K562 (cell line): ENCODE measurements around the gene TXNL4A. TPM values are rescaled to one million over a fixed set of nuclear protein-coding genes. Genes with fewer than 3 reads are reported as not detected.

Experiments
- polyA plus RNA-seq, 8 experiments: library from polyadenylated mRNA; depleted of rRNA in 4 of 8; stranded (reverse) in 5 of 8; unstranded in 3 of 8; fragments of >200 nt; fragmentation: Nextera tagmentation in 2 of 8; fragmentation: Illumina TruSeq in 1 of 8; extraction: Ambion mirVana in 2 of 8; extraction: Trizol in 1 of 8; gene quantifications; 2 replicates each; pipeline versions ENCODE4 v1.2.1 to v1.2.3, GENCODE V29; 2011 to 2014; ENCODE audit warnings: inconsistent platforms in 1 of 8, missing spikeins in 1 of 8
- total RNA-seq, 7 experiments: library from RNA; depleted of rRNA in 6 of 7; stranded (reverse); fragments of >200 nt in 6 of 7; fragmentation: Illumina TruSeq in 2 of 7; extraction: Trizol in 2 of 7; gene quantifications; 2 replicates each; pipeline versions ENCODE4 v1.2.1 to v1.2.3, GENCODE V29; 2011 to 2021; ENCODE audit warnings: low replicate concordance in 1 of 7

The TXNL4A gene
- total and polyA plus RNA-seq, 9 of the 15 experiments (the other 6 are each of a cell fraction or from before 2014, with no cell fraction given): 27.0 to 132 (median 87.5) TPM

Other genes starting within 250 kb of the TXNL4A start
- not detected in 2 replicates for gene KCNG2, start 190.6 kb downstream of the TXNL4A start, total RNA-seq (2014; rRNA removed)
- not detected in 2 replicates for gene KCNG2, start 190.6 kb downstream of the TXNL4A start, total RNA-seq (2014; rRNA removed; fragmentation: Illumina TruSeq; extraction: Trizol)
- not detected in 2 replicates for gene KCNG2, start 190.6 kb downstream of the TXNL4A start, total RNA-seq (2015; rRNA removed; fragmentation: Illumina TruSeq; extraction: Trizol)
- gene KCNG2, start 190.6 kb downstream of the TXNL4A start, total RNA-seq (2021): not detected in 2 replicates
- gene KCNG2, start 190.6 kb downstream of the TXNL4A start, polyA plus RNA-seq (2011; rRNA removed): not detected in 2 replicates
- gene KCNG2, start 190.6 kb downstream of the TXNL4A start, polyA plus RNA-seq (2014; fragmentation: Illumina TruSeq; extraction: Trizol): not detected in 2 replicates
- not detected for gene KCNG2, start 190.6 kb downstream of the TXNL4A start, polyA plus RNA-seq (2014; fragmentation: Nextera tagmentation; extraction: Ambion mirVana)
- gene KCNG2, start 190.6 kb downstream of the TXNL4A start, polyA plus RNA-seq (2014; rRNA removed): not detected in 2 replicates
- gene SLC66A2, start 36.9 kb downstream of the TXNL4A start, total RNA-seq (2014; rRNA removed): 12.9 and 17.2 TPM in 2 replicates
- 1.1 and 1.9 TPM in 2 replicates for gene SLC66A2, start 36.9 kb downstream of the TXNL4A start, total RNA-seq (2014; rRNA removed; fragmentation: Illumina TruSeq; extraction: Trizol)
- gene SLC66A2, start 36.9 kb downstream of the TXNL4A start, total RNA-seq (2015; rRNA removed; fragmentation: Illumina TruSeq; extraction: Trizol): 6.1 and 6.5 TPM in 2 replicates
- gene SLC66A2, start 36.9 kb downstream of the TXNL4A start, total RNA-seq (2021): 17.2 and 17.5 TPM in 2 replicates
- gene SLC66A2, start 36.9 kb downstream of the TXNL4A start, polyA plus RNA-seq (2011; rRNA removed): 5.3 and 5.6 TPM in 2 replicates
- 3.3 and 8.6 TPM in 2 replicates for gene SLC66A2, start 36.9 kb downstream of the TXNL4A start, polyA plus RNA-seq (2014; fragmentation: Illumina TruSeq; extraction: Trizol)
- gene SLC66A2, start 36.9 kb downstream of the TXNL4A start, polyA plus RNA-seq (2014; fragmentation: Nextera tagmentation; extraction: Ambion mirVana): under 1 TPM; 0.25 to 0.38 TPM
- 12.7 and 17.7 TPM in 2 replicates for gene SLC66A2, start 36.9 kb downstream of the TXNL4A start, polyA plus RNA-seq (2014; rRNA removed)
- gene HSBP1L1, start 23.9 kb downstream of the TXNL4A start, total RNA-seq (2014; rRNA removed): not detected in 2 replicates
- not detected in 2 replicates for gene HSBP1L1, start 23.9 kb downstream of the TXNL4A start, total RNA-seq (2014; rRNA removed; fragmentation: Illumina TruSeq; extraction: Trizol)
- gene HSBP1L1, start 23.9 kb downstream of the TXNL4A start, total RNA-seq (2015; rRNA removed; fragmentation: Illumina TruSeq; extraction: Trizol): not detected in 2 replicates
- gene HSBP1L1, start 23.9 kb downstream of the TXNL4A start, total RNA-seq (2021): not detected in 2 replicates
- gene HSBP1L1, start 23.9 kb downstream of the TXNL4A start, polyA plus RNA-seq (2011; rRNA removed): not detected in 2 replicates
- not detected in 2 replicates for gene HSBP1L1, start 23.9 kb downstream of the TXNL4A start, polyA plus RNA-seq (2014; fragmentation: Illumina TruSeq; extraction: Trizol)
- under 1 TPM; 0.24 to 0.36 TPM for gene HSBP1L1, start 23.9 kb downstream of the TXNL4A start, polyA plus RNA-seq (2014; fragmentation: Nextera tagmentation; extraction: Ambion mirVana)
- gene HSBP1L1, start 23.9 kb downstream of the TXNL4A start, polyA plus RNA-seq (2014; rRNA removed): not detected in 2 replicates
- gene RBFA, start 45.9 kb upstream of the TXNL4A start, total RNA-seq (2014; rRNA removed): 36.7 and 38.9 TPM in 2 replicates
- gene RBFA, start 45.9 kb upstream of the TXNL4A start, total RNA-seq (2014; rRNA removed; fragmentation: Illumina TruSeq; extraction: Trizol): 21.1 and 24.5 TPM in 2 replicates
- gene RBFA, start 45.9 kb upstream of the TXNL4A start, total RNA-seq (2015; rRNA removed; fragmentation: Illumina TruSeq; extraction: Trizol): 25.8 and 26.7 TPM in 2 replicates
- gene RBFA, start 45.9 kb upstream of the TXNL4A start, total RNA-seq (2021): 28.4 and 28.8 TPM in 2 replicates
- gene RBFA, start 45.9 kb upstream of the TXNL4A start, polyA plus RNA-seq (2011; rRNA removed): 24.7 and 28.7 TPM in 2 replicates
- 26.0 and 28.2 TPM in 2 replicates for gene RBFA, start 45.9 kb upstream of the TXNL4A start, polyA plus RNA-seq (2014; fragmentation: Illumina TruSeq; extraction: Trizol)
- 1 to 10 TPM; 3.4 to 4.8 TPM for gene RBFA, start 45.9 kb upstream of the TXNL4A start, polyA plus RNA-seq (2014; fragmentation: Nextera tagmentation; extraction: Ambion mirVana)
- gene RBFA, start 45.9 kb upstream of the TXNL4A start, polyA plus RNA-seq (2014; rRNA removed): 36.1 and 41.9 TPM in 2 replicates
- 14.8 and 16.0 TPM in 2 replicates for gene ADNP2, start 120.7 kb upstream of the TXNL4A start, total RNA-seq (2014; rRNA removed)
- gene ADNP2, start 120.7 kb upstream of the TXNL4A start, total RNA-seq (2014; rRNA removed; fragmentation: Illumina TruSeq; extraction: Trizol): 16.0 and 17.6 TPM in 2 replicates
- gene ADNP2, start 120.7 kb upstream of the TXNL4A start, total RNA-seq (2015; rRNA removed; fragmentation: Illumina TruSeq; extraction: Trizol): 17.3 and 17.7 TPM in 2 replicates
- gene ADNP2, start 120.7 kb upstream of the TXNL4A start, total RNA-seq (2021): 22.9 and 24.3 TPM in 2 replicates
- 11.8 and 18.6 TPM in 2 replicates for gene ADNP2, start 120.7 kb upstream of the TXNL4A start, polyA plus RNA-seq (2011; rRNA removed)
- gene ADNP2, start 120.7 kb upstream of the TXNL4A start, polyA plus RNA-seq (2014; fragmentation: Illumina TruSeq; extraction: Trizol): 17.8 and 19.7 TPM in 2 replicates
- 10 to 100 TPM in 1 of 2 experiments, 1 to 10 TPM in 1; 5.8 to 11.5 TPM for gene ADNP2, start 120.7 kb upstream of the TXNL4A start, polyA plus RNA-seq (2014; fragmentation: Nextera tagmentation; extraction: Ambion mirVana)
- 13.2 and 14.1 TPM in 2 replicates for gene ADNP2, start 120.7 kb upstream of the TXNL4A start, polyA plus RNA-seq (2014; rRNA removed)